GM18867 (cell line): Measurements from ENCODE around the gene TMEM259.
"Not testable (repeated sequence)": the region's sequence is repeated elsewhere in the genome, so short reads cannot be mapped to it uniquely, and the experiment has no call there.

Experiments
- ATAC-seq: cut with Tn5 transposase; IDR thresholded peaks from one replicate; pipeline ENCODE4 v1.9.1; 2021; ENCODE audit warnings: mild to moderate bottlenecking, moderate library complexity; ENCODE audit not compliant: unreplicated experiment

The TMEM259 gene

GRCh38 chr19:1040476-1041271 is 19.8 kb upstream of the TMEM259 start:
- peak; percentile 52 for ATAC-seq

- peak; percentile 66 for ATAC-seq
Observed at GRCh38 chr19:1039646-1040475, 18.9 kb upstream of the TMEM259 start, which contains the start of gene ABCA7. Gene ABCA7 (plus strand): TSS chr19:1040107. CDS start chr19:1041362, 1,255 bp downstream.

DNA sequence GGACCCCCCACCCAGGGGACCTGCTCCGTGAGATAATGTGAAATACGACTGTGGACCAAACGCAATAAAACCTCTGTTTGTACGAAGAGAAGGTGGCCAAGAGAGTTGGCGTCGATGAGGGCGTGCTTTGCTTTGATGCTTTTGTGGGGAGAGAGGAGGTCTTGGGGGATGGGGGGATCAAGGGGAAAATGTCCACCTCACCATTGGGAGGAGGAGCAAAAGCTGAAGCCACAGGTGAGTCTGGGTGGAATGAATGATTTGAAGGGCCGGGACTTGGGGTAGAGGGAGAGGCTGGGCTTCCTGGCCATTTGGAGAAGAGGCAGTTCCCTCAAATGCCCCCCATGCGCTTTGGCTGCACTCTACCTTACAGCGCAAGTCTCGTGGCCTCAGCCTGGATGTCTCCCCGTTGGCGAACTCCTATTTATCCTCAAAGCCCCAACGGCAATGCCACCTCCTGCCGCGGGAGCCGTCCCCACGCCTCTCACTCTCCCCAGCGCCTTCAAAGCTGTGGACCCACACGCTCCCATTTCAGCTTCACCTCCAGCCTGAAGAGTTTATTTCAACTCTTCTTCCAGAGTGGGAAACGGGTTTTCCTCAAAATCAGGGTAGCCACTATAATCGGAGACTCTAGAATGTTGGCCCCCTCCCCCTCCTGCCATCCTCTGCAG is 18.2 kb upstream of the TMEM259 start:
- ATAC-seq: no peak

- ATAC-seq: no peak
Observed at GRCh38 chr19:1037621-1038064, 16.7 kb upstream of the TMEM259 start.

DNA sequence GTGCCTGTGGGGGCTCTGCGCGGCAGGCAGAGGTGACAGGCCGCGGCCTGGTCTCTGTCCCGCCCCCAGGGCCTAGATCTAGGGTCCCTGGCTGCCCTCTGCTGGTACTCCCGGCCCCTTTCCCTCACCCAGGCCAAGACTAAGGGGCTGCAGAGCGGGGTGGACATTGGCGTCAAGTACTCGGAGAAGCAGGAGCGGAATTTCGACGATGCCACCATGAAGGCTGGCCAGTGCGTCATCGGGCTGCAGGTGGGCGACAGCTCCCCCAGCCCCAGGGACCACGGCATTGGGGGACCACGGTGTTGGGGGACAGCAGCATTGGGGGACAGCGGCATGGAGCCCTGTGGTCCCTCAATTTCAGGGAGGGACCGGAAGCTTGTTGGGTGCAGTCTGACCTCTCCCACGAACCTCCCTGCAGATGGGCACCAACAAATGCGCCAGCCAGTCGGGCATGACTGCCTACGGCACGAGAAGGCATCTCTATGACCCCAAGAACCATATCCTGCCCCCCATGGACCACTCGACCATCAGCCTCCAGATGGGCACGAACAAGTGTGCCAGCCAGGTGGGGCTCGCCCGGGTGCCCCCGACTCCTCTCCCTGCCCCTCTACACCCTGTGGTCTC is 15.2 kb upstream of the TMEM259 start:
- ATAC-seq: no peak

DNA sequence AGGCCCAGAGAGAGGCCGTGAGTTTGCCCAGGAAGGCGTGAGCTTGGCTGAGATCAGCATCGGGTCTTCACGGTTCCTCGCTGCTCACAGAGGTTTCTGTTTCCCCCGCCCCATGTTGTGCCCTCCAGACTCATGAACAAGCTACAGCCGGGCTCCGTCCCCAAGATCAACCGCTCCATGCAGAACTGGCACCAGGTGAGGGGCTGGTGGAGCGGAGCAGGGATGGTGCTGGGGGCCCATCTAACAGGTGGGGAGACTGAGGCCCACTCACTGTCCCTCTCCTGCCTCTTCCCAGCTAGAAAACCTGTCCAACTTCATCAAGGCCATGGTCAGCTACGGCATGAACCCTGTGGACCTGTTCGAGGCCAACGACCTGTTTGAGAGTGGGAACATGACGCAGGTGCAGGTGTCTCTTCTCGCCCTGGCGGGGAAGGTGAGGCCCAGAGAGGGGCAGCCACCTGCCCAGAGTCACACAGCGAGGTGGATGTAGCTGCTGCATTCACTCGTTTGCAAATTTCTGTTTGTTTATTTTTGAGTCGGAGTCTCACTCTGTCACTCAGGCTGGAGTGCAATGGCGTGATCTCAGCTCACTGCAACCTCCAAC is 11.4 kb upstream of the TMEM259 start:
- no peak for ATAC-seq

DNA sequence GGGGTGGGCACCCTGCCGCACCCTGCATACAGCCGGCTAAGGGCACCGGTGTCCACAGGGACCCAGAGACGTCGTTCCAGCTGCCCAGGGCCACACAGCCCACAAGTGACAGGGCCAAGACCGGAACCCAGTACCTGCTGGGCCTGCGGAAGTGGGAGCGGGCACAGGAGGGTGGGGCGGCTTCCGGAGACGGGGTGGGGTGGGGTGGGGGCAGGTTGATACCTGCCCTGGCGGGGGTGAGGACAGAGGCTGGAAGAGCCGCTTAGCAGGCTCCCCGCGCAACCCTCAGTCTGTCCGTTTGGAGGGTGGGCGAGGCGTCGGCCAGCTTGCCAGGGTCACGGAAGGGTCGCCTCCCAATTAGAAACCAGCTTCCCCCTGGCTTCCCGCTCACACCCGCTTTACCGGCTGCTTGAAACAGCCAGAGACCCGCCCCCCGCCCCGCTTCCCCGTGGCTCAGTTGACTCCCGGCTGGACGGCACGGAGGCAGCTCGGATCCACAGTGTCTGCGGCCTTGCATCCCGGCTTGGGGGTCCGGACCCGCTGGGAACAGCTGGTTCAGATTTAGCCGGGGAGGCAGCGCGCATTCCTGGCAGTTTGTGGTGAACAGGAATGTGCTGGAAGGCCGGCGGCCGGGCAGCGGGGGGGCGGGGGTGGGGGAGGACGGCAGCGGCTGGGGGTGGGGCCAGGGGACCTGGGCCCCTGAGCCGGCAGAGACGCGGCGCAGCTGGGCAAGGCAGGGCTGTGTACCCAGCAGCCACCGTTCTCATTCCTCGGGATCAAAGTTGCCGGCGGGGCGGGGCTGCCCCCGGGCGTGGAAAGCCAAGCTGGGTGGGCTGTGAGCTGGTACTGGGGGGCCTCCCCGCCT is 7.4 kb upstream of the TMEM259 start:
- no peak for ATAC-seq

DNA sequence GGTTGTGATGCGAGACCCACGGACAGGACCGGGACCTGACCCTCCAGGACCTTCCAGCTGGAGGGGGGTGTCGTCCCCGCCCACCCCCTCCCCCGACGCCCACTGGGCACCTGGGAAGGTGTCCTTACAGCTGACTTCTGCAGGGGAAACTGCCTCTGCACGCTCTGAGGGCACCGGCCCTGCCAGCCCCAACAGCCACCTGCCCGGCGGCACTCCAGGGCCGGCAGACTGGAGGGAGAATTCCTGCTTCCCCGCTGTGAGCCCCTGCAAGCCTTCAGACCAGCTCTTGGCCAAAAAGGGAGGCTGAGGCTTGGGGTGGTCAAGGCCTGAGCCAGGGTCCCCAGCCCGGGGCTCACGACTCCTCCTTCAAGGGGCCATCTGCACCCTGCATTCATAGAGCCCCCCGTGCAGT is 6.7 kb upstream of the TMEM259 start:
- ATAC-seq: no peak

GRCh38 chr19:1026783-1027649 is 6.1 kb upstream of the TMEM259 start:
- peak; percentile 1 for ATAC-seq

- ATAC-seq: peak; percentile 48
Observed at GRCh38 chr19:1025960-1026782, 5.2 kb upstream of the TMEM259 start, which contains the start of gene CNN2. Gene CNN2 (plus strand): TSS chr19:1026608. CDS start chr19:1026662, 54 bp downstream.

DNA sequence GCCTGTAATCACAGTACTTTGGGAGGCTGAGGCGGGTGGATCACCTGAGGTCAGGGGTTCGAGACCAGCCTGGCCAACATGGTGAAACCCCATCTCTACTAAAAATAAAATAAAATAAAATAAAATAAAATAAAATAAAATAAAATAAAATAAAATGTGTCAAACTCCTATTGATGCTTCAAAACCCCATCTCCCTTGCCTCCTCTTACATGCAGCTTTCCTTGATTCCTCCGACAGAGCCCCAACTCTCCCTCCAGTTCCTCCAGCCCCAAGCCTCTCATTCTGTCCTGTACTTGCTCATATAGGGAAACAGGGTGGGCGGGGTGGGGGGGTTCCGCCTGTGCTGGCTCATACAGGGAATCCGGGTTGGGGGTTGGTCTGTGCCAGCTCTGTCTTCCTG is 4.2 kb upstream of the TMEM259 start:
- ATAC-seq: not testable (repeated sequence)

DNA sequence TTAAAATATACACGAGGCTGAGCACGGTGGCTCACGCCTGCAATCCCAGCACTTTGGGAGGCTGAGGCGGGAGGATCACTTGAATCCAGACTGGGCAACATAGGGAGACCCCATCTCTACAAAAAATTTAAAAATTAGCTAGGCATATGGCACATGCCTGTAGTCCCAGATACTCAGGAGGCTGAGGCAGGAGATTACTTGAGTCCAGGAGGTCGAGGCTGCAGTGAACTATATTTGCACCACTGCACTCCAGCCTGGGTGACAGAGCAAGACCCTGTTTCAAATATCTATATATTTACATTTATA is 2.9 kb upstream of the TMEM259 start:
- ATAC-seq: not testable (repeated sequence)

GRCh38 chr19:1019980-1020867 is 699 bp downstream of the TMEM259 start:
- ATAC-seq: peak; percentile 0

DNA sequence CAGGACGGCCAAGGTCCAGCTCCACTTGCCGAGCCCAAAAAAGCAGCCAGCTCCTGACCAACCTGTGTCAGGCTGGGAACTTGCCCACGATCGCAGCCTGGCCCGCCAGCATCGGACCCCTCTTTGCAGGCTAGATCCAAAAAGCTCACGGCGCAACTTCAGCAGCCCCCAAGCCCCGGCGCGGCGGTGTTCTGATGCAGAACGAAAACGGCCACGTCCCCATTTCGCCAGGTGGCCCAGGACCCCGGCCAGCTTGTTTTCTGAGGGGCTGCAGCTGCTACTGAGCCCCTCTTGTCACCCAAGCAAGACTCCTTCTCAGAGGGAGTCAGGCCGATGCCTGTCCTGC is 1.3 kb downstream of the TMEM259 start:
- no peak for ATAC-seq

DNA sequence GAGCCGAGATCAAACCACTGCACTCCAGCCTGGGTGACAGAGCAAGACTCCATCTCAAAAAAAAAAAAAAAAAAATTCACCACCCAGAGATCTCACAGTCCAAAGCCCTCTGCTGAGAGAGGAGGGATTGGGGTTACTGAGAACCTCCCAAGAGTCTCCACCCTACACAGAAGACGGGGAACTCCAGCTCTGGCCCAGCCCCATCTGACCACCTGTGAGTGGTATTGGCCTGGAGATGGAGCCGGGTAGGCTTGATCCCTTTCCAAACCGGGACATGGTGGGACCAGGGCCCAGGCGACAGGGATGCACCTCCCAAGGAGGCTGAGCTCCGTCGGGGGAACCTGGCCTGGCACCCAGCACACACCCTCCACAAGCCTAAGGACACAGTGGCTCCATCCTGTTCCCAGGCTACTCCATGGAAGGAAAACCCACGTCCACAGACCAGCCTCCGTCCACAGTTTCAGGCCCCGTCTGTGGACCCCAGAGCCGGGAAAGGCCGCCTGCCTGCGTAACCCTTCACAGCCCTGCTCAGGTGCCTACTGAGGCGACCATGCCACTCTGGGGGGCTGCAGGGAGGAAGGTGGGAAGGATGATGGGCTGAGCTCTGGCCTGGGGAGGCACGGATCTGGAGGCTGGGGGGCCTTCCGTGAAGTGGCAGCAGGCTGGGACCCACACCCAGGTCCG is 1.8 kb downstream of the TMEM259 start:
- no peak for ATAC-seq

- no peak for ATAC-seq
Observed at GRCh38 chr19:1018393-1018792, 2.5 kb downstream of the TMEM259 start.
